ENCODE data around the gene RPS6KA1. TPM values are rescaled to one million over a fixed set of nuclear protein-coding genes. Genes with fewer than 3 reads are reported as not detected.

RPS6KA1 gene
- total RNA-seq, 4 donors from 2014 or later, result 3.5 to 8.5 (median 6.2) TPM

GRCh38 chr1:26541431-26541815 lies 11.9 kb downstream of the RPS6KA1 start:
- TF ChIP-seq EP300 (IDR thresholded peaks at IDR 0.05) (no peak), POLR2A (IDR thresholded peaks at IDR 0.05) (no peak), POLR2AphosphoS5 (IDR thresholded peaks at IDR 0.05) (no peak), CTCF (IDR thresholded peaks at IDR 0.05) (no peak)
- WGBS, 2 donors (ENCODE audit: low coverage in 1 of 2), result 73% methylated on average over 4 of the region's 7 CpGs; no CpG with 5 or more reads in 1 of the 2 donors
- Histone ChIP-seq H3K4me3 (no peak overlapping the region), H3K4me1 (peaks cover 0 to 23% (median 0%) of the 10 kb centered on the region in 3 donors), H3K9me3 (no peaks in the 10 kb centered on the region), H3K36me3 (no peaks in the 10 kb centered on the region), H3K27me3 (peaks cover 5% of the 10 kb centered on the region), H3K27ac (peak overlapping the region in 3 of 4 donors; percentile 61 to 69 (median 67))
- ATAC-seq, result no peak

- H3K4me1 ChIP-seq, result peaks cover 0 to 23% (median 0%) of the 10 kb centered on the region in 3 donors
- no peaks in the 10 kb centered on the region for H3K36me3 ChIP-seq
- peaks cover 7% of the 10 kb centered on the region for H3K27me3 ChIP-seq
- H3K4me3 ChIP-seq, result no peak overlapping the region
- H3K9me3 ChIP-seq, result no peaks in the 10 kb centered on the region
- TF ChIP-seq POLR2A (IDR thresholded peaks at IDR 0.05) (peak; percentile 1 to 26), POLR2AphosphoS5 (IDR thresholded peaks at IDR 0.05) (no peak), CTCF (IDR thresholded peaks at IDR 0.05) (peak in 2 of 4 experiments; percentile 11 to 35), EP300 (IDR thresholded peaks at IDR 0.05) (no peak)
- ATAC-seq, result peak; percentile 77
- WGBS, 2 donors (ENCODE audit: low coverage in 1 of 2), result 37 to 60% methylated on average over 2 to 4 of the region's 18 CpGs
- peak overlapping the region in 3 of 4 donors; percentile 61 to 69 (median 67) for H3K27ac ChIP-seq
Observed at GRCh38 chr1:26541816-26542711, 12.5 kb downstream of the RPS6KA1 start.

- Histone ChIP-seq H3K4me1 (peaks cover 0 to 23% (median 0%) of the 10 kb centered on the region in 3 donors), H3K9me3 (no peaks in the 10 kb centered on the region), H3K27ac (peak overlapping the region in 3 of 4 donors; percentile 61 to 69 (median 67)), H3K27me3 (peaks cover 10% of the 10 kb centered on the region), H3K4me3 (peak overlapping the region in 1 of 2 donors; percentile 23), H3K36me3 (no peaks in the 10 kb centered on the region)
- 70% methylated on average over 2 of the region's 9 CpGs; no CpG with 5 or more reads in 1 of the 2 donors for WGBS, 2 donors (ENCODE audit: low coverage in 1 of 2)
- TF ChIP-seq POLR2A (IDR thresholded peaks at IDR 0.05), result no peak
- TF ChIP-seq CTCF (IDR thresholded peaks at IDR 0.05), result no peak
- TF ChIP-seq EP300 (IDR thresholded peaks at IDR 0.05), result no peak
- TF ChIP-seq POLR2AphosphoS5 (IDR thresholded peaks at IDR 0.05), result no peak
- ATAC-seq, result no peak
Observed at GRCh38 chr1:26542771-26543451, 13.3 kb downstream of the RPS6KA1 start.

GRCh38 chr1:26543462-26543861 lies 13.9 kb downstream of the RPS6KA1 start:
- no peaks in the 10 kb centered on the region for H3K9me3 ChIP-seq
- TF ChIP-seq POLR2AphosphoS5 (IDR thresholded peaks at IDR 0.05), result no peak
- TF ChIP-seq POLR2A (IDR thresholded peaks at IDR 0.05), result no peak
- no peak for TF ChIP-seq EP300 (IDR thresholded peaks at IDR 0.05)
- no peak for TF ChIP-seq CTCF (IDR thresholded peaks at IDR 0.05)
- H3K27me3 ChIP-seq, result peaks cover 10% of the 10 kb centered on the region
- no peak for ATAC-seq
- H3K4me1 ChIP-seq, result peaks cover 0 to 21% (median 0%) of the 10 kb centered on the region in 3 donors
- no peaks in the 10 kb centered on the region for H3K36me3 ChIP-seq
- H3K27ac ChIP-seq, result peak overlapping the region in 3 of 4 donors; percentile 28 to 67 (median 61)
- WGBS, 2 donors (ENCODE audit: low coverage in 1 of 2), result no CpG with 5 or more reads among the region's 5 CpGs
- peak overlapping the region in 1 of 2 donors; percentile 23 for H3K4me3 ChIP-seq
